HG02759 (cell line): Measurements from ENCODE around the gene SPATC1L.

ENCODE experiments used
- ATAC-seq: cut with Tn5 transposase; IDR thresholded peaks from one replicate; pipeline ENCODE4 v1.9.1; 2021; ENCODE audit warnings: mild to moderate bottlenecking, moderate library complexity; ENCODE audit not compliant: unreplicated experiment

The SPATC1L gene

GRCh38 chr21:46122758-46123683 lies 61.2 kb downstream of the SPATC1L start:
- ATAC-seq: no peak

- no peak for ATAC-seq
These were observed 62.0 kb downstream of the SPATC1L start for GRCh38 chr21:46122237-46122671.

- no peak for ATAC-seq
These were observed 62.7 kb downstream of the SPATC1L start for GRCh38 chr21:46121286-46122221.

- no peak for ATAC-seq
These were observed 63.7 kb downstream of the SPATC1L start for GRCh38 chr21:46120301-46121285.

GRCh38 chr21:46119637-46120271 lies 64.5 kb downstream of the SPATC1L start:
- ATAC-seq: no peak

GRCh38 chr21:46119144-46119636 lies 65.1 kb downstream of the SPATC1L start:
- ATAC-seq: no peak

- no peak for ATAC-seq
These were observed 65.7 kb downstream of the SPATC1L start for GRCh38 chr21:46118316-46119143.

- no peak for ATAC-seq
These were observed 66.5 kb downstream of the SPATC1L start for GRCh38 chr21:46117586-46118315.

- ATAC-seq: no peak
These were observed 67.3 kb downstream of the SPATC1L start for GRCh38 chr21:46116776-46117585.

GRCh38 chr21:46116189-46116775 lies 68.0 kb downstream of the SPATC1L start:
- ATAC-seq: no peak

- no peak for ATAC-seq
These were observed 68.6 kb downstream of the SPATC1L start for GRCh38 chr21:46115441-46116188.

GRCh38 chr21:46114963-46115362 lies 69.3 kb downstream of the SPATC1L start:
- no peak for ATAC-seq

- no peak for ATAC-seq
These were observed 70.6 kb downstream of the SPATC1L start for GRCh38 chr21:46113497-46114176.

GRCh38 chr21:46112725-46113215 lies 71.5 kb downstream of the SPATC1L start:
- ATAC-seq: no peak
